ENCODE data around the gene PLXNA3. TPM values are rescaled to one million over a fixed set of nuclear protein-coding genes. Genes with fewer than 3 reads are reported as not detected.

PLXNA3 gene
- polyA plus RNA-seq, 1 experiment: 20.5 TPM

- no peak for DNase-seq (ENCODE audit: low read depth, low spot score)
- no peaks in the 10 kb centered on the region for H3K27me3 ChIP-seq (ENCODE audit: control insufficient read depth, insufficient read depth, low read length)
- ChIA-PET POLR2A (no interaction called here), CTCF (no interaction called here)
- H3K9me3 ChIP-seq (ENCODE audit: control insufficient read depth, insufficient read depth, low read length): no peaks in the 10 kb centered on the region
- no peak overlapping the region for H3K4me3 ChIP-seq (ENCODE audit: low read depth, low read length)
- H3K27ac ChIP-seq (ENCODE audit: low read depth, low read length): no peak overlapping the region
- no peak for TF ChIP-seq CTCF (IDR thresholded peaks at IDR 0.05; ENCODE audit: low read depth, low read length)
Measured at GRCh38 chrX:154462396-154462795, 4.3 kb downstream of the PLXNA3 start.

- ChIA-PET POLR2A (interaction anchor here (0.6 kb wide), 1 partner anchor 9 kb away, joined by 4 read pairs; no protein-coding TSS in a partner anchor), CTCF (no interaction called here)
- H3K9me3 ChIP-seq (ENCODE audit: control insufficient read depth, insufficient read depth, low read length): no peaks in the 10 kb centered on the region
Measured at GRCh38 chrX:154463611-154464220, 5.6 kb downstream of the PLXNA3 start.

GRCh38 chrX:154464806-154465365 lies 6.8 kb downstream of the PLXNA3 start:
- Histone ChIP-seq H3K27ac (ENCODE audit: low read depth, low read length) (no peak overlapping the region), H3K27me3 (ENCODE audit: control insufficient read depth, insufficient read depth, low read length) (no peaks in the 10 kb centered on the region), H3K9me3 (ENCODE audit: control insufficient read depth, insufficient read depth, low read length) (no peaks in the 10 kb centered on the region), H3K4me3 (ENCODE audit: low read depth, low read length) (no peak overlapping the region)
- CTCF ChIA-PET: no interaction called here
- TF ChIP-seq CTCF (IDR thresholded peaks at IDR 0.05; ENCODE audit: low read depth, low read length): no peak
- DNase-seq (ENCODE audit: low read depth, low spot score): no peak
- POLR2A ChIA-PET: interaction anchor here (0.5 kb wide), 1 partner anchor 12 kb away, joined by 3 read pairs; no protein-coding TSS in a partner anchor

More at GRCh38 chrX:154463611-154464220, 5.6 kb downstream of the PLXNA3 start:
- TF ChIP-seq CTCF (IDR thresholded peaks at IDR 0.05; ENCODE audit: low read depth, low read length): no peak
- no peak overlapping the region for H3K27ac ChIP-seq (ENCODE audit: low read depth, low read length)
- H3K27me3 ChIP-seq (ENCODE audit: control insufficient read depth, insufficient read depth, low read length): no peaks in the 10 kb centered on the region
- no peak for DNase-seq (ENCODE audit: low read depth, low spot score)
- no peak overlapping the region for H3K4me3 ChIP-seq (ENCODE audit: low read depth, low read length)

GRCh38 chrX:154465601-154466000 lies 7.5 kb downstream of the PLXNA3 start:
- H3K4me3 ChIP-seq (ENCODE audit: low read depth, low read length): no peak overlapping the region
- H3K27me3 ChIP-seq (ENCODE audit: control insufficient read depth, insufficient read depth, low read length): no peaks in the 10 kb centered on the region
- no peak overlapping the region for H3K27ac ChIP-seq (ENCODE audit: low read depth, low read length)
- POLR2A ChIA-PET: no interaction called here
- TF ChIP-seq CTCF (IDR thresholded peaks at IDR 0.05; ENCODE audit: low read depth, low read length): no peak
- CTCF ChIA-PET: no interaction called here
- no peak for DNase-seq (ENCODE audit: low read depth, low spot score)
- no peaks in the 10 kb centered on the region; the same call in 1 of the 2 replicates for H3K9me3 ChIP-seq (ENCODE audit: control insufficient read depth, insufficient read depth, low read length)

- Histone ChIP-seq H3K27me3 (ENCODE audit: control insufficient read depth, insufficient read depth, low read length) (no peaks in the 10 kb centered on the region), H3K9me3 (ENCODE audit: control insufficient read depth, insufficient read depth, low read length) (no peaks in the 10 kb centered on the region; the same call in 1 of the 2 replicates), H3K27ac (ENCODE audit: low read depth, low read length) (no peak overlapping the region), H3K4me3 (ENCODE audit: low read depth, low read length) (no peak overlapping the region)
- TF ChIP-seq CTCF (IDR thresholded peaks at IDR 0.05; ENCODE audit: low read depth, low read length): no peak
- no peak for DNase-seq (ENCODE audit: low read depth, low spot score)
- ChIA-PET CTCF (no interaction called here), POLR2A (no interaction called here)
Measured at GRCh38 chrX:154466036-154466435, 8.0 kb downstream of the PLXNA3 start.
